OCI-LY7 (cell line): ENCODE results near the gene NOL4L. TPM values are rescaled to one million over a fixed set of nuclear protein-coding genes. Genes with fewer than 3 reads are reported as not detected.

Source experiments
- BruUV-seq: library from RNA; stranded (reverse); fragments of 400-500 nt; replicated peaks from 2 replicates; lab custom pipeline; 2021; lab: Mats Ljungman, UMichigan
- CTCF ChIA-PET: fragments of 300-600 bp; sonication (Branson Sonifier 250); formaldehyde crosslinking; loops from one replicate; lab custom pipeline; 2022; ENCODE audit warnings: antibody characterized with exemption; ENCODE audit not compliant: unreplicated experiment; lab: Charles Lee
- POLR2A ChIA-PET: fragments of 300-600 bp; sonication (Branson Sonifier 250); formaldehyde crosslinking; loops from one replicate; lab custom pipeline; 2022; ENCODE audit warnings: antibody characterized with exemption; lab: Charles Lee
- DNase-seq: peaks from one replicate; pipeline ENCODE4 v3.0.0-alpha.2; 2015; ENCODE audit warnings: low spot score
- H2AFZ ChIP-seq: fragments of 200-600 bp; sonication (generic), shearing (Covaris generic); 2 replicates; pipeline ENCODE4 v1.6.1; 2014; ENCODE audit warnings: mild to moderate bottlenecking, antibody characterized with exemption, low read length, moderate library complexity
- H3K27ac ChIP-seq: fragments of 200-600 bp; sonication (generic); 2 replicates; pipeline ENCODE4 v1.5.1; 2014; ENCODE audit warnings: mixed run types, low read depth, mild to moderate bottlenecking, moderate library complexity, low read length, inconsistent platforms; ENCODE audit not compliant: poor library complexity, severe bottlenecking
- H3K36me3 ChIP-seq: fragments of 200-600 bp; sonication (generic); 2 replicates; pipeline ENCODE4 v1.6.1; 2014; ENCODE audit warnings: mild to moderate bottlenecking, antibody characterized with exemption, low read length, moderate library complexity, mixed read lengths; ENCODE audit not compliant: insufficient read depth
- H3K4me1 ChIP-seq: fragments of 200-600 bp; sonication (generic); 2 replicates; pipeline ENCODE4 v1.5.1; 2014; ENCODE audit warnings: mild to moderate bottlenecking, low read length; ENCODE audit not compliant: insufficient read depth, poor library complexity, severe bottlenecking
- H3K4me2 ChIP-seq: fragments of 200-600 bp; sonication (generic); 2 replicates; pipeline ENCODE4 v1.6.1; 2014; ENCODE audit warnings: mild to moderate bottlenecking, low read length
- H3K4me3 ChIP-seq: fragments of 200-600 bp; sonication (generic); 2 replicates; pipeline ENCODE4 v1.5.1; 2014; ENCODE audit warnings: mild to moderate bottlenecking, low read depth, low read length; ENCODE audit not compliant: poor library complexity, severe bottlenecking
- H3K79me2 ChIP-seq: fragments of 200-600 bp; sonication (generic); 2 replicates; pipeline ENCODE4 v1.6.1; 2016; ENCODE audit warnings: low read depth, mild to moderate bottlenecking, low read length, moderate library complexity, mixed read lengths; ENCODE audit not compliant: insufficient read depth
- H3K9me2 ChIP-seq: fragments of 200-600 bp; sonication (generic); 2 replicates; pipeline ENCODE4 v1.6.1; 2016; ENCODE audit warnings: mild to moderate bottlenecking, low read length, mixed read lengths; ENCODE audit not compliant: insufficient read depth
- H3K9me3 ChIP-seq: fragments of 200-600 bp; sonication (generic); 2 replicates; pipeline ENCODE4 v1.6.1; 2014; ENCODE audit warnings: mild to moderate bottlenecking, mixed run types, low read length, mixed read lengths
- H4K20me1 ChIP-seq: fragments of 200-600 bp; sonication (generic); 2 replicates; pipeline ENCODE4 v1.6.1; 2014; ENCODE audit warnings: mild to moderate bottlenecking, antibody characterized with exemption, low read length, moderate library complexity, mixed read lengths; ENCODE audit not compliant: insufficient read depth
- CTCF ChIP-seq: fragments of 200-600 bp; sonication (generic); conservative IDR thresholded peaks from 2 replicates; pipeline ENCODE4 v1.5.1; 2014; ENCODE audit warnings: mild to moderate bottlenecking, antibody characterized with exemption, low read length, moderate library complexity, mixed read lengths
- EZH2phosphoT487 ChIP-seq: fragments of 200-600 bp; sonication (generic); IDR thresholded peaks from 2 replicates; pipeline ENCODE4 v1.6.1; 2018; ENCODE audit warnings: low read depth, borderline replicate concordance, mild to moderate bottlenecking, mixed run types, antibody characterized with exemption, low read length, moderate library complexity, mixed read lengths
- intact Hi-C: fragments of 100-400 bp; cut with micrococcal nuclease; formaldehyde crosslinking; loops from one replicate; pipeline ENCODE4 v1.10.0; 2022; ENCODE audit not compliant: unreplicated experiment
- total RNA-seq, 2 experiments: library from RNA; depleted of rRNA in 1 of 2; stranded (reverse); fragments of >200 nt in 1 of 2; shearing (Covaris generic) in 1 of 2; gene quantifications; 2 replicates each; pipeline ENCODE4 v1.2.3, GENCODE V29; 2014 to 2022

Gene NOL4L
- total RNA-seq, 2 experiments from 2014 or later: 3.9 to 4.2 TPM

- BruUV-seq: no TSS peak
Observed at GRCh38 chr20:32496811-32497533, 88.2 kb downstream of the NOL4L start.

DNA sequence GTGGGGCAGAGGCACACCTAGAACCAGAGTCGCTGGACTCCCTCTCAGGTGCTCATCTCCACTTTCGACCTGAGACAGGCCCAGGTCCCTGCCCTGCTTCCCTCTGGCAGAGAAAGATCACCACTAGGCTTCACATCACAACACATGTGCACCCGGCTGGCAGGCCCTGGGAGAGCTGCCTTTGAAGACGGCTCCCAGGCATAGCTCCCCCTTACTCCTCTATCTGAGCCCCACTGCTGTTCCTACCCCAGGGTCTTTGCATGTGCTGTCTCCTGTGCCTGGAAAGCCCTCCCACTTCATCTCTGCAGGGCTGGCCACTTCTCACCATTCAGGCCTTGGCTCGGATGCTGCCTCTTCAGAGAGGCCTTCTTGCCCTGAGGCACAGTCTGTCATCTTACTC lies 89.2 kb downstream of the NOL4L start:
- Histone ChIP-seq H3K9me3 (no peaks in the 10 kb centered on the region), H3K79me2 (no peaks in the 10 kb centered on the region), H2AFZ (no peak overlapping the region), H3K4me1 (no peaks in the 10 kb centered on the region), H3K9me2 (no peaks in the 10 kb centered on the region), H4K20me1 (no peaks in the 10 kb centered on the region), H3K36me3 (no peaks in the 10 kb centered on the region), H3K27ac (no peak overlapping the region), H3K4me3 (no peak overlapping the region), H3K4me2 (no peak overlapping the region)
- ChIA-PET CTCF (no interaction called here), POLR2A (interaction anchor here (0.6 to 0.7 kb wide), 2 partner anchors 75 to 95 kb away, joined by 3 to 4 read pairs; no protein-coding TSS in a partner anchor)
- no peak for TF ChIP-seq EZH2phosphoT487
- no peak for TF ChIP-seq CTCF
- DNase-seq: no peak
- intact Hi-C loops: no loop called here
- no TSS peak for BruUV-seq

More at GRCh38 chr20:32496811-32497533, 88.2 kb downstream of the NOL4L start:
- Histone ChIP-seq H3K36me3 (no peaks in the 10 kb centered on the region), H2AFZ (no peak overlapping the region), H3K9me2 (no peaks in the 10 kb centered on the region), H3K4me2 (no peak overlapping the region), H3K9me3 (no peaks in the 10 kb centered on the region), H4K20me1 (no peaks in the 10 kb centered on the region), H3K4me3 (no peak overlapping the region), H3K27ac (no peak overlapping the region), H3K4me1 (no peaks in the 10 kb centered on the region), H3K79me2 (no peaks in the 10 kb centered on the region)
- CTCF ChIA-PET: interaction anchor here (0.6 kb wide), 2 partner anchors 19 to 151 kb away, joined by 3 read pairs; no protein-coding TSS in a partner anchor
- no peak for DNase-seq
- intact Hi-C loops: no loop called here
- TF ChIP-seq EZH2phosphoT487 (no peak), CTCF (no peak)
- POLR2A ChIA-PET: interaction anchor here (0.6 to 0.7 kb wide), 4 partner anchors 43 to 279 kb away, joined by 3 to 8 read pairs (median 5); no protein-coding TSS in a partner anchor

- DNase-seq: no peak
- Histone ChIP-seq H3K9me3 (no peaks in the 10 kb centered on the region), H3K4me1 (no peaks in the 10 kb centered on the region), H4K20me1 (no peaks in the 10 kb centered on the region), H3K27ac (no peak overlapping the region), H3K4me3 (no peak overlapping the region), H3K4me2 (no peak overlapping the region), H3K36me3 (no peaks in the 10 kb centered on the region), H2AFZ (no peak overlapping the region), H3K9me2 (no peaks in the 10 kb centered on the region), H3K79me2 (no peaks in the 10 kb centered on the region)
- intact Hi-C loops: no loop called here
- no TSS peak for BruUV-seq
- POLR2A ChIA-PET: no interaction called here
- TF ChIP-seq EZH2phosphoT487 (no peak), CTCF (no peak)
- CTCF ChIA-PET: no interaction called here
Observed at GRCh38 chr20:32495217-32495565, 89.9 kb downstream of the NOL4L start.
